Measurements from ENCODE around the gene SLC12A2. TPM values are rescaled to one million over a fixed set of nuclear protein-coding genes. Genes with fewer than 3 reads are reported as not detected.

The SLC12A2 gene
- 10.6 and 14.6 TPM in 2 replicates for total RNA-seq
- polyA plus RNA-seq = 7.1 and 7.3 TPM in 2 replicates

DNA sequence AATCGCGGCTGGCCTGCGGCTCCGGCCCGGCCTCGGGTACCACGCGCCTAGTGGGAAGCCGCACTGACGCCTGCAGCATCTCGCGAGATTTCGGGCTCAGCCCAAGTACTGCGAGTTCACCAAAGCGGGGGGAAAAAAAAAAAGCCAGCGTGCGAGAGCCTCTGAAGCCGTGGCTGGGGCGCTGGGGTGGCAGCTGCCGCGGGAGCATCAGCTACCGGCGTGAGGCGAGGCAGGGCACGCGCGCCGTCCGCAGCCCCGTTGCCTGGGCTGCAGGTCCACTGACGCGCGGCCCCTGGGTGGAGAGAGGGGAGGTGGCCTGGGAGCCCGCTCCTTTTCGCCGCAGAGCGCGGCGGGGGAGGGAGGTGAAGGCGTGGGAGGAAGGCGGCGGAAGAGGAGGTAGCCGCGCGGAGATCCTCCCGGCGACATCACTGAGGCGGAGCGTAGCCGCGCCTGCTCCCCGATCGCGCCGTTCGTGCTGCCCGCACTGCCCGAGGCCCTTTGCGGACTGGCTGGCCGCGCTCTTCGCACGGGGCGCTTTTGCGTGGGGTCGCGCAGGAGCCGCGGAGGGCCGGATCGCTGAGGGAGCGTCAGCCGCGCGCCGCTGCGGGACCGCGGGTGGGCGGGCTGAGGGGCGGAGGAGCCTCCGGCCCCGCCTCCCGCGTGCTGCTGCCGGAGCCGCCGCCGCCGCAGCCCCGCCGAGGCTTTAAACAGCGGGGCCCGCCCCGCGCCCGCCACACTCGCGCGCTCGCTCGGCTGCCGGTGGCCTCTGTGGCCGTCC lies at the start of gene SLC12A2:
Gene SLC12A2, plus strand, starts transcription at position 734 of the 778 bp plus-strand sequence. CDS start 189 bp downstream, outside the sequence.
- Histone ChIP-seq H3K27ac (peak within 1 kb of the TSS; percentile 48), H3K36me3 (no peaks in the 10 kb centered on the region), H3K27me3 (no peaks in the 10 kb centered on the region), H3K4me3 (peak within 1 kb of the TSS; percentile 81), H3K4me1 (ENCODE audit: low read depth) (peaks cover 10% of the 10 kb centered on the region), H3K9me3 (ENCODE audit: low read depth) (no peaks in the 10 kb centered on the region)
- TF ChIP-seq, protein P1, sequence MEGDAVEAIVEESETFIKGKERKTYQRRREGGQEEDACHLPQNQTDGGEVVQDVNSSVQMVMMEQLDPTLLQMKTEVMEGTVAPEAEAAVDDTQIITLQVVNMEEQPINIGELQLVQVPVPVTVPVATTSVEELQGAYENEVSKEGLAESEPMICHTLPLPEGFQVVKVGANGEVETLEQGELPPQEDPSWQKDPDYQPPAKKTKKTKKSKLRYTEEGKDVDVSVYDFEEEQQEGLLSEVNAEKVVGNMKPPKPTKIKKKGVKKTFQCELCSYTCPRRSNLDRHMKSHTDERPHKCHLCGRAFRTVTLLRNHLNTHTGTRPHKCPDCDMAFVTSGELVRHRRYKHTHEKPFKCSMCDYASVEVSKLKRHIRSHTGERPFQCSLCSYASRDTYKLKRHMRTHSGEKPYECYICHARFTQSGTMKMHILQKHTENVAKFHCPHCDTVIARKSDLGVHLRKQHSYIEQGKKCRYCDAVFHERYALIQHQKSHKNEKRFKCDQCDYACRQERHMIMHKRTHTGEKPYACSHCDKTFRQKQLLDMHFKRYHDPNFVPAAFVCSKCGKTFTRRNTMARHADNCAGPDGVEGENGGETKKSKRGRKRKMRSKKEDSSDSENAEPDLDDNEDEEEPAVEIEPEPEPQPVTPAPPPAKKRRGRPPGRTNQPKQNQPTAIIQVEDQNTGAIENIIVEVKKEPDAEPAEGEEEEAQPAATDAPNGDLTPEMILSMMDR (IDR thresholded peaks at IDR 0.05; ENCODE audit: low read depth, low read length) = no peak
- DNase-seq (ENCODE audit: low read depth in 1 of 2, low spot score in 1 of 2) = peak; percentile 95 to 98

DNA sequence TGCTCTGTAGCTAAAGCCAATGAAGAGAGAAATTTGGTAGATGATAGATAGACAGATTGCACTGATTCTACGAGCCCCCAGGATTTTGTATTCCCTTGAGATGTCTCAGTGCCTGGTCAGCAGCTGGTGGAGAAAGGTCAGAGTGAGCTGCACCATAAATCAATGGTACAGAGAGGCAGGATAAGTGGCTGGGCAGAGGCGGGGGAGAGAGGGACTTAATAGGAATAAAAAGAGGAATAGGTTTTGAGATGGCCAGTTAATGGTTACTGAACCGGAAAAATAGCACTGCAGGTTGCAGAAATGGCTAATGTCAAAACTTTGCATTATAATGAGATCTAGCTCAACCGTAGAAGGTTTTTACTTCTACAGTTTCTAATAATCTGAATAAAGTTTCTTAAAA lies 47.9 kb upstream of the SLC12A2 start:
- H3K36me3 ChIP-seq = no peaks in the 10 kb centered on the region
- no peaks in the 10 kb centered on the region for H3K27me3 ChIP-seq
- H3K4me1 ChIP-seq (ENCODE audit: low read depth) = peaks cover 9% of the 10 kb centered on the region
- no peaks in the 10 kb centered on the region for H3K9me3 ChIP-seq (ENCODE audit: low read depth)
- H3K4me3 ChIP-seq = no peak overlapping the region
- TF ChIP-seq, protein P1 (IDR thresholded peaks at IDR 0.05; ENCODE audit: low read depth, low read length) = no peak
- H3K27ac ChIP-seq = no peak overlapping the region
- peak in 1 of 2 donors; percentile 2 for DNase-seq (ENCODE audit: low read depth in 1 of 2, low spot score in 1 of 2)

DNA sequence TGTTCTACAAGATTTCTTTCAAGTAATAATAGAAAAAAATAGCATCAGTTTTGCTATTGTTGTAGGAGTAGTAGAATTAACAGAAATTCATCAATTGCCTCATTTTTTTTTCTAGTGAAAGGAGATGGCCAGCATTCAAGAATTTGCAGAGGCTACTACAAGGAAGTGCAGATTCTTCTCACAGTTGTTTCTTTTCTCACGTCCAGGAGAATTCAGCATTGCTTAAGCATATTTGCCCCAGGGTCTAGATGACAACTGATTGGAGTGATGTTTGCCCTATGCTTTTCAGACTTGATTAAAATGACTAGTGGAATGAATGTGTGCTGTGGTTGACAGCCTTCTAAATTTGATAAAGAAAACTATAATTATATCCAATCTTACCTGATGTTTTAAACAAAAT lies 46.6 kb upstream of the SLC12A2 start:
- peak in 1 of 2 donors; percentile 60 for DNase-seq (ENCODE audit: low read depth in 1 of 2, low spot score in 1 of 2)
- TF ChIP-seq, protein P1 (IDR thresholded peaks at IDR 0.05; ENCODE audit: low read depth, low read length) = no peak
- Histone ChIP-seq H3K9me3 (ENCODE audit: low read depth) (no peaks in the 10 kb centered on the region), H3K4me3 (no peak overlapping the region), H3K36me3 (no peaks in the 10 kb centered on the region), H3K27me3 (no peaks in the 10 kb centered on the region), H3K4me1 (ENCODE audit: low read depth) (peaks cover 9% of the 10 kb centered on the region), H3K27ac (no peak overlapping the region)

DNA sequence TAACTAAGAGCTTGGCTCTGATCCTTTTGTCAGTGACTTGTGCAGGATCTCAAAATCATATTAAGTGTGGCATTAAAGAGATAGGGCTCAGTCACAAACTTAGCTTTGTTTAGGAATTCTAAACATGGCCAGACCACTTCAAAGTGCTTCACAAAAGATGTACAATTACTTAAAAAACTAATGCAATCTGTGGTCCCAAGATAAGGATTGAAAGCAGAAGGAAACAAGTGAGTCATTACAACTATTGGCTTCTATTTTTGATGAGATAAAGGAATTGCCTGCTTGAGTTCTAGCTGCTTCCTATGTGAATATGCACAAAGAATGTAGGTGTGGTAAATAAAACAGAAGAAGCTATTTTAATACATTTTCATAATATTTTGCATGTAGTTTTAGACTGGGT lies 44.9 kb upstream of the SLC12A2 start:
- peak; percentile 42 to 69 for DNase-seq (ENCODE audit: low read depth in 1 of 2, low spot score in 1 of 2)
- TF ChIP-seq, protein P1 (IDR thresholded peaks at IDR 0.05; ENCODE audit: low read depth, low read length) = no peak

DNA sequence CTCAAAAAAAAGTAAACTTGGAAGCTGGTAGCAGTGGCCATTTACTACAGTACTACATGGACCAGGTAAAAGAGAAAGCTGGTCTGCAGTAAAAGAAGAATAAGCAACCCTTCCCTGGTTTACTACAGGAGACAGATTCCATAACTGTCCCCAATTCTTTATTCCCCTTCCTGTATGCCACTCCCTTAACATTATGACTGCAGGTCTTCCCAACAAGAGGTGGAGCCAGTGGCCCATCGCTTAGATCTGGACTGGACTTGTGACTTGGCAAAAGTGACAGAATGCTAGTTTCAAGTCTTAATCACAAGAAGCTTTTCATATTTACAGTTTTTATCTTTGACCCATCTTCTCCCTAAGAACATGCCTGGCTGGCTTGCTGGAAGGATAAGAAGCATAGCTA lies 42.6 kb upstream of the SLC12A2 start:
- no peak overlapping the region for H3K27ac ChIP-seq
- DNase-seq (ENCODE audit: low read depth in 1 of 2, low spot score in 1 of 2) = no peak
- H3K4me1 ChIP-seq (ENCODE audit: low read depth) = peaks cover 9% of the 10 kb centered on the region
- no peaks in the 10 kb centered on the region for H3K9me3 ChIP-seq (ENCODE audit: low read depth)
- no peaks in the 10 kb centered on the region for H3K36me3 ChIP-seq
- TF ChIP-seq, protein P1 (IDR thresholded peaks at IDR 0.05; ENCODE audit: low read depth, low read length) = no peak
- H3K27me3 ChIP-seq = no peaks in the 10 kb centered on the region
- no peak overlapping the region for H3K4me3 ChIP-seq

More for the DNA sequence above, 44.9 kb upstream of the SLC12A2 start:
- H3K4me1 ChIP-seq (ENCODE audit: low read depth) = peaks cover 9% of the 10 kb centered on the region
- no peak overlapping the region for H3K27ac ChIP-seq
- H3K9me3 ChIP-seq (ENCODE audit: low read depth) = no peaks in the 10 kb centered on the region
- no peaks in the 10 kb centered on the region for H3K27me3 ChIP-seq
- H3K4me3 ChIP-seq = no peak overlapping the region
- no peaks in the 10 kb centered on the region for H3K36me3 ChIP-seq
